NCI-H446 treated with DMSO at 0.1 percent for 48 hours (cell line): Measurements from ENCODE around the gene SHD.
"Not testable (repeated sequence)": the region's sequence is repeated elsewhere in the genome, so short reads cannot be mapped to it uniquely, and the experiment has no call there.

Experiments used
- DNase-seq: peaks from one replicate; lab custom pipeline; 2025; lab: John Stamatoyannopoulos, UW

The SHD gene

GRCh38 chr19:4278419-4279266, at the start of gene SHD:
TSS of gene SHD (plus strand) at chr19:4279266. CDS start at chr19:4280064, 798 bp downstream.
- DNase-seq = no peak

DNA sequence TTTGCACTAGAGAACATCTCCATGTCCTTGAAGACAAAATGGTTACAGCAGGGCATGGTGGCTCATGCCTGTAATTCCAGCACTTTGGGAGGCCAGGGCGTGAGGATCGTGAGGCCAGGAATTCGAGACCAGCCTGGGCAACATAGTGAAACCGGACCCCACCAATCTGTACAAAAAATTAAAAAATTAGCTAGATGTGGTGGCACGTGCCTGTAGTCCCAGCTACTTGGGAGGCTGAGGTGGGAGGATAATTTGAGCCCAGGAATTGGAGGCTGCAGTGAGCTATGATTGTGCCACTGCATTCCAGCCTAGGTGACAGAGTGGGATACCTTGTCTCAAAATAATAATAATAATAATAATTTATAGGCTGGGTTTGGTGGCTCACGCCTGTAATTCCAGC, 48.8 kb upstream of the SHD start:
- not testable (repeated sequence) for DNase-seq

DNA sequence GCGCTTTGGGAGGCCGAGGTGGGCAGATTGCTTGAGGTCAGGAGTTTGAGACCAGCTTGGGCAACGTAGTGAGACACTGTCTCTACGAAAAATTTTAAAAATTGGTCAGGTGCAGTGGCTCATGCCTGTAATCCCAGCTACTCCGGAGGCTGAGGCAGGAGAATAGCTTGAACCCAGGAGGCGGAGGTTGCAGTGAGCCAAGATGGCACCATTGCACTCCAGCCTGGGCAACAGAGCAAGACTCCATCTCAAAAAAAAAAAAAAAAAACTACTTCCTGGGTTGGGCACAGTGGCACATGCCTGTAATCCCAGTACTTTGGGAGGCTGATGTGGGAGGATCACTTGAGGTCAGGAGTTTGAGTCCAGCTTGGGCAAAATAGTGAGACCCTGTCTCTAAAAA, 47.5 kb upstream of the SHD start:
- not testable (repeated sequence) for DNase-seq

GRCh38 chr19:4232139-4232538, 46.9 kb upstream of the SHD start:
- DNase-seq = not testable (repeated sequence)

GRCh38 chr19:4232614-4233281, 46.3 kb upstream of the SHD start:
- DNase-seq = no peak

DNA sequence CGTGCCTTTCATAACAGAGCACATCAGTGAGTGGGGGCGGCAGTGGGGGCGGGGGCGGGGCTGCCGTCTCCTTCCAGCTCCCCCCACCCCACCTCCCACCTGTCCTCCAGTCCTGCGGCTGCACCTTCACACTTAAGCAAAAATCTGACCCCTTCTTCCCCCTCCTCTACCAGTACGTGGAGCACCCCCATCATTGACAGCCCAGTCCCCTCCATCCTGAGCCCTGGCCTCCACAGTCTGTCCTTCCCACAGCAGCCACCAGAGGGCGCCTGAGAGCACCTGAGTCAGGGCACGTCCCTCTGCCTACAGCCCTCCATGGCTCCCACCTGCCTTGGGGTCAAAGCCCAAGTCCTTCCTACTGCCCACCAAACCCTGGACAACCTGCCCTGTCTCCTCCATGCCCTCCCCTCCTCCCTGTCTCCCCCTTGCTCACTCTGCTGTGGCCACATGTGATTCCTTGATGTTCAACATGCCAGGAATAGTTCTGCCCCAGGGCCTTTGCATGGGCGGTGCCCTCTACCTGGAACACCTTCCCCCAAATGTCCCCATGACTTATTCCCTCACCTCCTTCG, 45.7 kb upstream of the SHD start:
- no peak for DNase-seq

DNA sequence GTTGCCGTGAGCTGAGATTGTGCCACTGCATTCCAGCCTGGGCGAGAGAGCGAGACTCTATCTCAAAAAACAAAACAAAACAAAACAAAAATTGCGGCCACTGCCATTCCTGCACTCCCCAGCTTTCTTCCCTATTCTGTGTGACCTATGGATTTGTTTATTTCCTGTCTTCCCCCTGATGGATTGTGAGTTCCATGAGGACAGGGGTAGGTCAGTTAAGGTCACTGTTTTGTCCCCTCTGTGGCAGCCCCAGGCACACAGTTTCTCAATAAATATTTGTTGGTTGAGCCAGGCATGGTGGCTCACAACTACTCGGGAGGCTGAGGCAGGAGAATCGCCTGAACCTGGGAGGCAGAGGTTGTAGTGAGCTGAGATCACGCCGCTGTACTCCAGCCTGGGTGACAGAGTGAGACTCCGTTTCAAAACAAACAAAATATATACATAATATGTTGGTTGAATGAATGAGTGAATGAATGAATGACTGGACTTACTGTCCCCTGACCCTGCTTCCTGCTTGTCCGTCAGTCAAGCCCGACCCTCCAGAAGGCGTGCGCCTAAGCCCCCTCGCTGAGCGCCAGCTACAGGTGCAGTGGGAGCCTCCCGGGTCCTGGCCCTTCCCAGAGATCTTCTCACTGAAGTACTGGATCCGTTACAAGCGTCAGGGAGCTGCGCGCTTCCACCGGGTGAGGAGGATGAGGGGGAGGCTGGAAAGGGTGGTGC, 44.8 kb upstream of the SHD start:
- DNase-seq = no peak

DNA sequence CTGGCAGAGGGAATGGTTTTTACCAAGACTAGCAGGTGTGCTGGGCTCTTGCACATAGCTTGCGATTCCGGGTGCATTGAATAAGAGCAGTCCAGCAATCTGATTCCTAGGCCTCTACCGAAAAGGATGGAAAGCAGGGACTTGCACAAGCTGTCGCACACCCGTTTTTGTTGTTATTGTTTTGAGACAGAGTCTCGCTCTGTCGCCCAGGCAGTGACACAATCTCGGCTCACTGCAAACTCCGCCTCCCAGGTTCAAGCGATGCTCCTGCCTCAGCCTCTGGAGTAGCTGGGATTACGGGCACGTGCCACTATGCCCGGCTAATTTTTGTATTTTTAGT, 44.2 kb upstream of the SHD start:
- DNase-seq = no peak

DNA sequence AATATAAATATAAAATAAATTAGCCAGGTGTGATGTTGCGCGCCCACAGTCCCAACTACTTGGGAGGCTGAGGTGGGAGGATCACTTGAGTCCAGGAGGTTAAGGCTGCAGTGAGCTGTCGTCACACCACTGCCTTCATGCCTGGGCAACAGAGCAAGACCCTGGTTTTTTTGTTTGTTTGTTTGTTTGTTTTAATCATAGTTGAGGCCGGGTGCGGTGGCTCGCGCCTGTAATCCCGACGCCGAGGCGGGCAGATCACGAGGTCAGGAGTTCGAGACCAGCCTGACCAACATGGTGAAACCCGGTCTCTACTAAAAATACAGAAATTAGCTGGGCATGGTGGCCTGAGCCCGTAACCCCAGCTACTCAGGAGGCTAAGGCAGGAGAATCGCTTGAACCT, 41.6 kb upstream of the SHD start:
- DNase-seq = not testable (repeated sequence)

GRCh38 chr19:4238831-4239230, 40.2 kb upstream of the SHD start:
- DNase-seq = no peak

- no peak for DNase-seq
Observed at GRCh38 chr19:4241824-4242430, 37.1 kb upstream of the SHD start.

- DNase-seq = not testable (repeated sequence)
Observed at GRCh38 chr19:4245938-4246337, 33.1 kb upstream of the SHD start.

GRCh38 chr19:4246767-4247593, 32.1 kb upstream of the SHD start, which contains the start of gene YJU2:
TSS of gene YJU2 (plus strand) at chr19:4247080. CDS start at chr19:4247147, 67 bp downstream.
- DNase-seq = peak; percentile 99

DNA sequence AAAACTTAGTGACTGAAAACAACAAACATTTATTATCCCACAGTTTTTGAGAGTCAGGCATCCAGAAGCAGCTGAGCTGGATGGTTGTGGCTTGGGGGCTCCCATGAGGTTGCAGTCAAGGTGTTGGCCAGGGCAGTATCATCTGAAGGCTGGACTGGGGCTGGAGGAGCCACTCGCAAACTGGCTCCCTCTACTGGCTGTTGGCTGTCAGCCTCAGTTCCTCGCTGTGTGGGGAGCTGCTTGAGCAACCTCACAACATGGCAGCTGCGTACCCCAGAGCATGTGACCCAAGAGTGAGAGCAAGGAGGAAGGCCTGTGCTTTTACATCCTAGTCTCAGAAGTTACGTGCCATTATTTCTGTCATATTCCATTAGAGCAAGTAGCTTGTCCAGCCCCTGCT, 22.5 kb upstream of the SHD start:
- no peak for DNase-seq

DNA sequence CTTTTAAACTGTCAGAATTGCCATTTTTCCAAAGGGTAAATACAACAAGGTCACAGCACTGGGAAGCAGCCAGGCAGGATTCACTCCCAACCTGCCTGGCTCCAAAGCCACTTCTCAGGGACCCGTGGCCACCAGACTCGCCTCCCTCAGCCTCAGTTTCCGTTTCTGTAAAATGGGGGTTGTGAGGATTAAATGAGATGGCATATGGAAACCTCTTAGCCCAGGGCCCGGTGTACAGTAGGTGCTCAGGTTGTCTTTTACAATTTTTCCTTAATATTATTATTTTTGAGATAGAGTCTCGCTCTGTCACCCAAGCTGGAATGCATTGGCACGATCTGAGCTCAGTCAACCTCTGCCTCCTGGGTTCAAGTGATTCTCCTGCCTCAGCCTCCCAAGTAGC, 22.0 kb upstream of the SHD start:
- no peak for DNase-seq

GRCh38 chr19:4258181-4258580, 20.9 kb upstream of the SHD start:
- DNase-seq = no peak

DNA sequence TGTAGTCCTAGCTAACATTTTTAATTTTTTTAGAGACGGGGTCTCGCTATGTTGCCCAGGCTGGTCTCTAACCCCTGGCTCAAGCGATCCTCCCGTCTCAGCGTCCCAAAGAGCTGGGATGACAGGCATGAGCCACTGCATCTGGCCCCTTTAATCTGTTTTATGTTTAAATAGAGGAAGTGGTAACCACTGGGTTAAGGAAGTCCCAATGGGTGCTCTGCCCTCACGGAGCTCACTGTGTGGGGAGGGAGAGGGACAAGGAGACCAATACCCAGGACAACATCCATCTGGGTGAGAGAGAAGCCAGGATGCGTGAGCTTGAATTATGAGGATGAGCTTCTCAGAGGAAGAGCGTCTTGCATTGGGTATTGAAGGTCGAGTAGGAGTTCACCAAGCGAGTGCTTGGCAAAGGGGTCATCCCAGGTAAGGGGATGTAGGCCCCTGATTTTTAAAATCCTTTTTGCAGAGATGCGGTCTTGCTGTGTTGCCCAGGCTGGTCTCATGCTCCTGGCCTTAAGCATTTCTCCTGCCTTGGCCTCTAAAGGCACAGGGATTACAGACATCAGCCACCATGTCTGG, 18.4 kb upstream of the SHD start:
- no peak for DNase-seq

GRCh38 chr19:4264812-4265211, 14.3 kb upstream of the SHD start:
- DNase-seq = no peak

GRCh38 chr19:4266253-4267000, 12.6 kb upstream of the SHD start:
- DNase-seq = no peak
